ENCODE measurements around the gene ZNF491. TPM values are rescaled to one million over a fixed set of nuclear protein-coding genes. Genes with fewer than 3 reads are reported as not detected.
A peak's percentile ranks its signal among the peaks of the same experiment; 100 is the strongest.

The ZNF491 gene
- total RNA-seq, 2 experiments from 2014 or later = 2.0 to 6.2 TPM

DNA sequence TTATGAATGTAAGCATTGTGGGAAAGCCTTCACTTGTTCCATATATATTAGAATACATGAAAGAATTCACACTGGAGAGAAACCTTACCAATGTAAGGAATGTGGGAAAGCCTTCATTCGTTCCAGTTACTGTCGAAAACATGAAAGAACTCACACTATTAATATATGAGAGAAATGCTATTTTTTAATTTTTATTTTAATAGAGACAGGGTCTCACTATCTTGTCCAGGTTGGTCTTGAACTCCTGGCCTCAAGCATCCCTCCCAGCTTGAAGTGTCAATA, 8.7 kb downstream of the ZNF491 start:
- TF ChIP-seq, protein P1, sequence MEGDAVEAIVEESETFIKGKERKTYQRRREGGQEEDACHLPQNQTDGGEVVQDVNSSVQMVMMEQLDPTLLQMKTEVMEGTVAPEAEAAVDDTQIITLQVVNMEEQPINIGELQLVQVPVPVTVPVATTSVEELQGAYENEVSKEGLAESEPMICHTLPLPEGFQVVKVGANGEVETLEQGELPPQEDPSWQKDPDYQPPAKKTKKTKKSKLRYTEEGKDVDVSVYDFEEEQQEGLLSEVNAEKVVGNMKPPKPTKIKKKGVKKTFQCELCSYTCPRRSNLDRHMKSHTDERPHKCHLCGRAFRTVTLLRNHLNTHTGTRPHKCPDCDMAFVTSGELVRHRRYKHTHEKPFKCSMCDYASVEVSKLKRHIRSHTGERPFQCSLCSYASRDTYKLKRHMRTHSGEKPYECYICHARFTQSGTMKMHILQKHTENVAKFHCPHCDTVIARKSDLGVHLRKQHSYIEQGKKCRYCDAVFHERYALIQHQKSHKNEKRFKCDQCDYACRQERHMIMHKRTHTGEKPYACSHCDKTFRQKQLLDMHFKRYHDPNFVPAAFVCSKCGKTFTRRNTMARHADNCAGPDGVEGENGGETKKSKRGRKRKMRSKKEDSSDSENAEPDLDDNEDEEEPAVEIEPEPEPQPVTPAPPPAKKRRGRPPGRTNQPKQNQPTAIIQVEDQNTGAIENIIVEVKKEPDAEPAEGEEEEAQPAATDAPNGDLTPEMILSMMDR (conservative IDR thresholded peaks at IDR 0.05; ENCODE audit: low read length) = no peak
- no peak for TF ChIP-seq EZH2phosphoT487 (IDR thresholded peaks at IDR 0.05; ENCODE audit: borderline replicate concordance, low read depth, low read length)
- H3K36me3 ChIP-seq (ENCODE audit: insufficient read depth, low read length) = peaks cover 4% of the 10 kb centered on the region; the same call in 1 of the 2 replicates
- no peaks in the 10 kb centered on the region for H3K79me2 ChIP-seq (ENCODE audit: insufficient read depth, low read depth, low read length)
- H3K4me2 ChIP-seq (ENCODE audit: low read length) = no peak overlapping the region
- POLR2A ChIA-PET = no interaction called here
- no peak overlapping the region for H3K4me3 ChIP-seq (ENCODE audit: low read depth, low read length, poor library complexity, severe bottlenecking)
- peaks cover 13% of the 10 kb centered on the region; the same call in 1 of the 2 replicates for H3K9me3 ChIP-seq (ENCODE audit: low read length)
- no peaks in the 10 kb centered on the region for H4K20me1 ChIP-seq (ENCODE audit: insufficient read depth, low read length)
- intact Hi-C loops (cut with micrococcal nuclease; ENCODE audit: unreplicated experiment) = no loop called here
- no peak overlapping the region for H3K27ac ChIP-seq (ENCODE audit: low read depth, low read length, poor library complexity, severe bottlenecking)
- H3K4me1 ChIP-seq (ENCODE audit: insufficient read depth, low read length, poor library complexity, severe bottlenecking) = no peaks in the 10 kb centered on the region
- BruUV-seq (replicated peaks) = no TSS peak
- CTCF ChIA-PET (ENCODE audit: unreplicated experiment) = no interaction called here
- H3K9me2 ChIP-seq (ENCODE audit: insufficient read depth, low read length) = no peaks in the 10 kb centered on the region
- DNase-seq (ENCODE audit: low spot score) = no peak
- H2AFZ ChIP-seq (ENCODE audit: low read length) = no peak overlapping the region

DNA sequence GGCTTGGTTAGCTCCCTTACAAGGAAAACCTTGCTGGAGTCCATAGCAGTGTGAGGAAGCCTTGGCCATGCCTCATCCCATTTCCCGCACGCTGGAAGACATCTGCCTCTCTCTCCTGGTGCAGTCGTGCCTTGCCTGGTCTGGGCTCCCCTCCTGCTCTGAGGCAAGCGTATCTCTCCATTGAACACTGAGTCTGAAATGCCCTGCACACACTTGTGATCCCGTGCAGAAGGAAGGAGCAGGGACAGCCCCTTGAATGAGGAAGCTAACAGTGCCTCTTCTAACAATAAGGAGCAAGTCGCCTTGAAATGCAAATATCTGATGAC, 15.3 kb downstream of the ZNF491 start:
- no TSS peak for BruUV-seq (replicated peaks)
- no peak for TF ChIP-seq EZH2phosphoT487 (IDR thresholded peaks at IDR 0.05; ENCODE audit: borderline replicate concordance, low read depth, low read length)
- TF ChIP-seq, protein P1 (conservative IDR thresholded peaks at IDR 0.05; ENCODE audit: low read length) = no peak
- no peak for DNase-seq (ENCODE audit: low spot score)
- Histone ChIP-seq H3K4me3 (ENCODE audit: low read depth, low read length, poor library complexity, severe bottlenecking) (peak overlapping the region; percentile 77), H3K4me1 (ENCODE audit: insufficient read depth, low read length, poor library complexity, severe bottlenecking) (peaks cover 11% of the 10 kb centered on the region), H3K9me3 (ENCODE audit: low read length) (no peaks in the 10 kb centered on the region), H3K27ac (ENCODE audit: low read depth, low read length, poor library complexity, severe bottlenecking) (no peak overlapping the region), H4K20me1 (ENCODE audit: insufficient read depth, low read length) (no peaks in the 10 kb centered on the region), H2AFZ (ENCODE audit: low read length) (peak overlapping the region; percentile 93), H3K36me3 (ENCODE audit: insufficient read depth, low read length) (no peaks in the 10 kb centered on the region), H3K79me2 (ENCODE audit: insufficient read depth, low read depth, low read length) (no peaks in the 10 kb centered on the region), H3K9me2 (ENCODE audit: insufficient read depth, low read length) (no peaks in the 10 kb centered on the region), H3K4me2 (ENCODE audit: low read length) (peak overlapping the region; percentile 76)
- ChIA-PET CTCF (ENCODE audit: unreplicated experiment) (interaction anchor here (0.5 to 1.0 kb wide), 2 partner anchors 16 to 28 kb away, joined by 3 read pairs; no protein-coding TSS in a partner anchor), POLR2A (interaction anchor here (0.6 to 1.0 kb wide), 2 partner anchors 10 to 29 kb away, joined by 3 to 5 read pairs; no protein-coding TSS in a partner anchor)
- intact Hi-C loops (cut with micrococcal nuclease; ENCODE audit: unreplicated experiment) = loop anchor here (1.0 kb wide), 1 partner anchor 15 kb away; the partner anchor contains the start of gene ZNF491

DNA sequence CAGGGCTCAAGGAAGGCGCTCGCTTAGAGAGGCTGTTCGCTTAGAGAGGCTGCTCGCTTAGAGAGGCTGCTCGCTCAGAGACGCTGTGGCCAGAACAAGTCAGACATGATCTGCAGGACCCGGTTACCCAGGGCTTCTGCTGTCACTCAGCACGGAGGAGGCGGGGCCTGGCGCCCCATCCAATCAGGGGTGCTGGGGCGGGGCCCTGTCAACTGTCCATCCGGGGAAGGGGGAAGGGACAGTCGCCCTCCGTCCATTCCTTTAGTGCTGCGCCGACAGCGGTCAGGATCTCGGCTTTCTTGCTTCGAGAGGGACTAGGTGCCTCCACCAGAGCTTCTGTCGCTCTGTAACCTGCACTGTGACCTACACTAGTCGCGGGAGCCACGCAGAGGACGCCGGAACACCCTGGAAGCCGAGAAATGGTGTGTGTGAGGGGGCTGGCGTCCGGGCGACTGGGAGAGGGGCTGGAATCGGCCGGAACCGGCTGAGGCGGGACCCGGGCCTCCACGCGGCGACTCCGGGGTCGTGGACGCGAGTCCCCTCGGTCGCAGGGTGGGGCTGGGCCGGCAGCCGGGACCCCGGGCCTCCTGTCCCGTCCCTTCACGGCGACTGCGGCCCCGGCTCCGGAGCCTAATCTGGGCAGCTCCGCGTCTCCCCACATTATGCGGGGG, 15.8 kb downstream of the ZNF491 start, which contains the start of gene ZNF440:
Gene ZNF440 (plus strand): TSS at position 245 of the 671 bp plus-strand sequence. CDS start 175 bp downstream, at position 420.
- peak within 1 kb of the TSS; percentile 76 for H3K4me2 ChIP-seq (ENCODE audit: low read length)
- H3K79me2 ChIP-seq (ENCODE audit: insufficient read depth, low read depth, low read length) = no peaks in the 10 kb centered on the region
- no peak for TF ChIP-seq EZH2phosphoT487 (IDR thresholded peaks at IDR 0.05; ENCODE audit: borderline replicate concordance, low read depth, low read length)
- TF ChIP-seq, protein P1 (conservative IDR thresholded peaks at IDR 0.05; ENCODE audit: low read length) = no peak
- intact Hi-C loops (cut with micrococcal nuclease; ENCODE audit: unreplicated experiment) = loop anchor here (1.0 kb wide), 1 partner anchor 16 kb away; the partner anchor contains the start of gene ZNF491
- no peaks in the 10 kb centered on the region for H4K20me1 ChIP-seq (ENCODE audit: insufficient read depth, low read length)
- DNase-seq (ENCODE audit: low spot score) = peak; percentile 92
- peak within 1 kb of the TSS; percentile 77 for H3K4me3 ChIP-seq (ENCODE audit: low read depth, low read length, poor library complexity, severe bottlenecking)
- no peaks in the 10 kb centered on the region for H3K36me3 ChIP-seq (ENCODE audit: insufficient read depth, low read length)
- H3K4me1 ChIP-seq (ENCODE audit: insufficient read depth, low read length, poor library complexity, severe bottlenecking) = peaks cover 11% of the 10 kb centered on the region
- H2AFZ ChIP-seq (ENCODE audit: low read length) = peak within 1 kb of the TSS; percentile 93
- ChIA-PET POLR2A (interaction anchor here (1.0 kb wide), 1 partner anchor 28 kb away, joined by 3 read pairs; no protein-coding TSS in a partner anchor), CTCF (ENCODE audit: unreplicated experiment) (interaction anchor here (0.5 to 1.0 kb wide), 3 partner anchors 17 to 252 kb away, joined by 3 to 5 read pairs (median 3); no protein-coding TSS in a partner anchor)
- no peak within 1 kb of the TSS for H3K27ac ChIP-seq (ENCODE audit: low read depth, low read length, poor library complexity, severe bottlenecking)
- H3K9me3 ChIP-seq (ENCODE audit: low read length) = no peaks in the 10 kb centered on the region
- BruUV-seq (replicated peaks) = TSS peak; percentile 56
- H3K9me2 ChIP-seq (ENCODE audit: insufficient read depth, low read length) = no peaks in the 10 kb centered on the region

Measured in OCI-LY7 (cell line).